ENCODE results near the gene PLG. TPM values are rescaled to one million over a fixed set of nuclear protein-coding genes. Genes with fewer than 3 reads are reported as not detected.
"Not testable (repeated sequence)": the region's sequence is repeated elsewhere in the genome, so short reads cannot be mapped to it uniquely, and the experiment has no call there.

The PLG gene
- total and polyA plus RNA-seq, 2 donors, result 0.07 to 0.14 TPM

DNA sequence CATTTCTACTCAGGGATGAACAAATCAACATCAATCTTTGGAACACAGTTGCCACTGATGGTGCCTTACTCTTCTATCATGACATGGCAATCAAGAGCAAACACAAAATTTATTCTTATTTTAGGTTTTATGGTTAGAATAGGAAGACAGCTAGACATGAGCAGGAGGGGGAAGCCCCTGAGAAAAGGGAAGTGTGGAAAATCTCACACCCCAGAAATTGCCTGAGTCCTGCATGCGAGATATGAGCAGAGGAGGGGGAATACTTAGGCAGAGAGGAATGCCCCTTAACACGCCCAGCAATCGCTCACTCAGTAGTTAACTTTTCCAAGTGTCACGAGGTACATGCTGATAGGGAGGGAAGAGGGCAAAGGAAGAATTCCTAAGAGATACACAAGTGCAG lies 79.3 kb downstream of the PLG start:
- H3K9me3 ChIP-seq (ENCODE audit: control insufficient read depth in 2 of 2, insufficient read depth in 1 of 2, low read length in 1 of 2), result no peaks in the 10 kb centered on the region
- H3K27me3 ChIP-seq (ENCODE audit: control insufficient read depth in 2 of 2, insufficient read depth in 1 of 2, low read length in 1 of 2), result no peaks in the 10 kb centered on the region
- no peaks in the 10 kb centered on the region for H3K36me3 ChIP-seq (ENCODE audit: control insufficient read depth in 2 of 2, insufficient read depth in 2 of 2, low read length in 1 of 2)
- no peaks in the 10 kb centered on the region for H3K4me1 ChIP-seq (ENCODE audit: control insufficient read depth in 2 of 2, insufficient read depth in 2 of 2, low read length in 2 of 2)
- WGBS, result 85% methylated on average over 4 of the region's 4 CpGs
- DNase-seq (ENCODE audit: low read depth in 6 of 9, low spot score in 9 of 9), result no peak
- no peak overlapping the region for H3K27ac ChIP-seq (ENCODE audit: low read depth in 1 of 2, low read length in 1 of 2)
- H3K4me3 ChIP-seq (ENCODE audit: low read length in 2 of 2), result no peak overlapping the region

DNA sequence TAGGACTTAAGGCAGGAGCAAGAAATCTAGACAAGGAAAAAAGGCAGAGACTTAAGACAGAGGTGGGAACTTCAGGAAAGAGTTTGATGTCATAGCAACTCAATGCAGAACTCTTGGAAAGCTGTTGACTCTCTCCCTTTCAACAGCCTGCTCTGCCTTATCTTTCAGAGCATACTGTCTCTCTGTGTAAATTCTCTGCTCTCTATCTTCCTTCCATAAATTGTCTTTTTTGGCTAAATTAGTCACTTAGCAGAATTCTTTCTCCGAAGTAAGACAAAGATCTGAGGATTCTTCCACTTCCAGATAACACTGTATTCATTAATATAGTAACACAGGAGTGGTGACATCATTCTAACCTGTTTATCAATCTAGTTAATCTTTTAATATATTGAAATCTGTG lies 80.2 kb downstream of the PLG start:
- no peaks in the 10 kb centered on the region for H3K9me3 ChIP-seq (ENCODE audit: control insufficient read depth in 2 of 2, insufficient read depth in 1 of 2, low read length in 1 of 2)
- no peaks in the 10 kb centered on the region for H3K36me3 ChIP-seq (ENCODE audit: control insufficient read depth in 2 of 2, insufficient read depth in 2 of 2, low read length in 1 of 2)
- H3K4me1 ChIP-seq (ENCODE audit: control insufficient read depth in 2 of 2, insufficient read depth in 2 of 2, low read length in 2 of 2), result no peaks in the 10 kb centered on the region
- H3K27me3 ChIP-seq (ENCODE audit: control insufficient read depth in 2 of 2, insufficient read depth in 1 of 2, low read length in 1 of 2), result no peaks in the 10 kb centered on the region
- DNase-seq (ENCODE audit: low read depth in 6 of 9, low spot score in 9 of 9), result no peak
- WGBS, result 80% methylated on average over 1 of the region's 1 CpG
- no peak overlapping the region for H3K27ac ChIP-seq (ENCODE audit: low read depth in 1 of 2, low read length in 1 of 2)
- no peak overlapping the region for H3K4me3 ChIP-seq (ENCODE audit: low read length in 2 of 2)

DNA sequence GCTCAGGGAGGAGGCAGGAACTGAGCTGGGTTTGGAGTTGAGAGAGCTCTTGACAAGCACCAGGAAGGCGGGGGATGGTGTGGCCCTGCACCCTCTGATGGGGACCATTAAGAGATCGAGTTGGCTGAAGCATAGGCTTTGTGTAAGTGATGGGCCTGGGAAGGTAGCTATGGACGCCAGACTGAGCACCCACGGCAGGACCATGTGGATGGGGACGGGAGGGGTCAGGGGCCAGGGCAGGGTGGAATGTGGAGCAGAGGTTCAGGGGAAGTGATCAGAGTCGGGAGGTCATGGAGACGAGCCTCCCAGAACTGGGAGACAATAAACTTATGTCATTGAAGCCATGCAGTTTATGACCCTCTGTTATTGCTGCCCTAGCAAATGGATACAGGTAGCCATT lies 81.7 kb downstream of the PLG start:
- Histone ChIP-seq H3K36me3 (ENCODE audit: control insufficient read depth in 2 of 2, insufficient read depth in 2 of 2, low read length in 1 of 2) (no peaks in the 10 kb centered on the region), H3K27me3 (ENCODE audit: control insufficient read depth in 2 of 2, insufficient read depth in 1 of 2, low read length in 1 of 2) (no peaks in the 10 kb centered on the region), H3K4me1 (ENCODE audit: control insufficient read depth in 2 of 2, insufficient read depth in 2 of 2, low read length in 2 of 2) (no peaks in the 10 kb centered on the region), H3K27ac (ENCODE audit: low read depth in 1 of 2, low read length in 1 of 2) (no peak overlapping the region), H3K4me3 (ENCODE audit: low read length in 2 of 2) (no peak overlapping the region), H3K9me3 (ENCODE audit: control insufficient read depth in 2 of 2, insufficient read depth in 1 of 2, low read length in 1 of 2) (no peaks in the 10 kb centered on the region)
- 71% methylated on average over 7 of the region's 7 CpGs for WGBS
- DNase-seq (ENCODE audit: low read depth in 6 of 9, low spot score in 9 of 9), result no peak

DNA sequence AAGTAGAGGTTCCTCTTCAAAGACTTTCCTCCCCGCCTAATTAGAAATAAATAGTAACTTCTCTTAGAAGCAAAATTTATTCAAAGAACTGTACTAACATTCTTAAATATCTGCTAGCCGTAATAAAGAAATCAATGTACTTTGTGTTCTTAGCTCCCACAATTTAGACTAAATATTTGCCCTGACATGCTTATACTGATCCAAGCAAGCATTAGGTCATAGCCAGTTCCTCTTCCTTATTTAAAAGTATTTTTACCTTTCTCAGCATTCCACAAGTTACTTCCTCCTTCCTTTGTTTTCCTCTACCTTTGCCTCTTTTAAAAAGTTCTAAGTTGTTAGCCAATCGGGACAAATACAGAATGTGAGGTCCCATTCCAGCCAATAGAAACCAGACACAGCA lies 86.1 kb downstream of the PLG start:
- not testable (repeated sequence) for DNase-seq (ENCODE audit: low read depth in 6 of 9, low spot score in 9 of 9); H3K27ac ChIP-seq (ENCODE audit: low read depth in 1 of 2, low read length in 1 of 2); H3K9me3 ChIP-seq (ENCODE audit: control insufficient read depth in 2 of 2, insufficient read depth in 1 of 2, low read length in 1 of 2)

GRCh38 chr6:160788806-160789205 lies 86.8 kb downstream of the PLG start:
- WGBS, result 76% methylated on average over 4 of the region's 4 CpGs
- Histone ChIP-seq H3K36me3 (ENCODE audit: control insufficient read depth in 2 of 2, insufficient read depth in 2 of 2, low read length in 1 of 2) (no peaks in the 10 kb centered on the region), H3K9me3 (ENCODE audit: control insufficient read depth in 2 of 2, insufficient read depth in 1 of 2, low read length in 1 of 2) (no peaks in the 10 kb centered on the region), H3K4me1 (ENCODE audit: control insufficient read depth in 2 of 2, insufficient read depth in 2 of 2, low read length in 2 of 2) (no peaks in the 10 kb centered on the region), H3K27me3 (ENCODE audit: control insufficient read depth in 2 of 2, insufficient read depth in 1 of 2, low read length in 1 of 2) (no peaks in the 10 kb centered on the region), H3K27ac (ENCODE audit: low read depth in 1 of 2, low read length in 1 of 2) (no peak overlapping the region), H3K4me3 (ENCODE audit: low read length in 2 of 2) (no peak overlapping the region)
- no peak for DNase-seq (ENCODE audit: low read depth in 6 of 9, low spot score in 9 of 9)

More for the DNA sequence above, 86.1 kb downstream of the PLG start:
- 89% methylated on average over 3 of the region's 3 CpGs for WGBS
- H3K27me3 ChIP-seq (ENCODE audit: control insufficient read depth in 2 of 2, insufficient read depth in 1 of 2, low read length in 1 of 2); H3K4me3 ChIP-seq (ENCODE audit: low read length in 2 of 2); H3K4me1 ChIP-seq (ENCODE audit: control insufficient read depth in 2 of 2, insufficient read depth in 2 of 2, low read length in 2 of 2); H3K36me3 ChIP-seq (ENCODE audit: control insufficient read depth in 2 of 2, insufficient read depth in 2 of 2, low read length in 1 of 2): not testable (repeated sequence)

DNA sequence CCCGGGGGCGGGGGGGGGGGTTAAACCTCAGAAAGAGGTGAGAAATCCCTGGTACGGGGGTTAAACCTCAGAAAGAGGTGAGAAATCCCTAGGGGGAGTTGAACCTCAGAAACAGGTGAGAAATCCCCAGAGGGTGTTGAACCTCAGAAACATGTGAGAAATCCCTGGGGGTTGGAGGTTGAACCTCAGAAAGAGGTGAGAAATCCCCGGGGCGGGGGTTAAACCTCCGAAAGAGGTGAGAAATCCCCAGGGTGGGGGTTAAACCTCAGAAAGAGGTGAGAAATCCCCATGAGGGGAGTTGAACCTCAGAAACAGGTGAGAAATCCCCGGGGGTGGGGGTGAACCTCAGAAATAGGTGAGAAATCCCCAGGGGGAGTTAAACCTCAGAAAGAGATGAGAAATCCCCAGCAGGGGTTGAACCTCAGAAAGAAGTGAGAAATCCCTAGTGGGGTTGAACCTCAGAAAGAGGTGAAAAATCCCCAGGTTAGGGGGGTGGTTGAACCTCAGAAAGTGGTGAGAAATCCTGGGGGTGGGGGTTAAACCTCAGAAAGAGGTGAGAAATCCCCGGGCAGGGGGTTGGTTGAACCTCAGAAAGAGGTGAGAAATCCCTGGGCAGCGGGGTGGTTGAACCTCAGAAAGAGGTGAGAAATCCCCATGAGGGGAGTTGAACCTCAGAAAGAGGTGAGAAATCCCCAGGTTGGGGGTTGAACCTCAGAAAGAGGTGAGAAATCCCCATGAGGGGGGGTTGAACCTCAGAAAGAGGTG lies 87.4 kb downstream of the PLG start:
- 76% methylated on average over 9 of the region's 9 CpGs for WGBS
- DNase-seq (ENCODE audit: low read depth in 6 of 9, low spot score in 9 of 9), result no peak
- no peaks in the 10 kb centered on the region for H3K4me1 ChIP-seq (ENCODE audit: control insufficient read depth in 2 of 2, insufficient read depth in 2 of 2, low read length in 2 of 2)

GRCh38 chr6:160790028-160790792 lies 88.2 kb downstream of the PLG start:
- H3K4me3 ChIP-seq (ENCODE audit: low read length in 2 of 2), result no peak overlapping the region
- no peak for DNase-seq (ENCODE audit: low read depth in 6 of 9, low spot score in 9 of 9)
- no peak overlapping the region for H3K27ac ChIP-seq (ENCODE audit: low read depth in 1 of 2, low read length in 1 of 2)
- H3K36me3 ChIP-seq (ENCODE audit: control insufficient read depth in 2 of 2, insufficient read depth in 2 of 2, low read length in 1 of 2), result no peaks in the 10 kb centered on the region
- no peaks in the 10 kb centered on the region for H3K27me3 ChIP-seq (ENCODE audit: control insufficient read depth in 2 of 2, insufficient read depth in 1 of 2, low read length in 1 of 2)
- WGBS, result 53% methylated on average over 7 of the region's 7 CpGs
- no peaks in the 10 kb centered on the region for H3K4me1 ChIP-seq (ENCODE audit: control insufficient read depth in 2 of 2, insufficient read depth in 2 of 2, low read length in 2 of 2)
- no peaks in the 10 kb centered on the region for H3K9me3 ChIP-seq (ENCODE audit: control insufficient read depth in 2 of 2, insufficient read depth in 1 of 2, low read length in 1 of 2)

More for the DNA sequence above, 87.4 kb downstream of the PLG start:
- Histone ChIP-seq H3K9me3 (ENCODE audit: control insufficient read depth in 2 of 2, insufficient read depth in 1 of 2, low read length in 1 of 2) (no peaks in the 10 kb centered on the region), H3K36me3 (ENCODE audit: control insufficient read depth in 2 of 2, insufficient read depth in 2 of 2, low read length in 1 of 2) (no peaks in the 10 kb centered on the region), H3K27ac (ENCODE audit: low read depth in 1 of 2, low read length in 1 of 2) (no peak overlapping the region), H3K27me3 (ENCODE audit: control insufficient read depth in 2 of 2, insufficient read depth in 1 of 2, low read length in 1 of 2) (no peaks in the 10 kb centered on the region), H3K4me3 (ENCODE audit: low read length in 2 of 2) (no peak overlapping the region)

DNA sequence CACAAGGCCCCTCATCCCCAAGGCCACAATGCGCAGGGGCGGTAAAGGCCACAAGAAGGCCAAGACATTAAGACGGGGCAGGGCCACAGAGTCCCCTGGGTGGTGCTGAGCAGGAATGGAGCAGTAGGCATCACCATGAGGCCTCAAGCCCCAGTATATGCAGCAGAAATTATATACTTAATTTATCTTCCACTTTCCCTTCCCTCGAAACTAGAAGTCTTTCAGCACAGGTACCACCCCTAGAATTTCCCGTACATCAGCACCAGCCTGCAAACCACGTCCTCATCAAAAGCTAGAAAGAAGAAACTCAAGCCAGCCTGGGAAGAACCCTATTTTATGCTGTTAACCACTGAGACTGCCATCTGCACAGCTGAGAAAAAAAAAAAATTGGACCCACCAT lies 89.4 kb downstream of the PLG start:
- Histone ChIP-seq H3K36me3 (ENCODE audit: control insufficient read depth in 2 of 2, insufficient read depth in 2 of 2, low read length in 1 of 2) (no peaks in the 10 kb centered on the region), H3K4me1 (ENCODE audit: control insufficient read depth in 2 of 2, insufficient read depth in 2 of 2, low read length in 2 of 2) (no peaks in the 10 kb centered on the region), H3K4me3 (ENCODE audit: low read length in 2 of 2) (no peak overlapping the region), H3K9me3 (ENCODE audit: control insufficient read depth in 2 of 2, insufficient read depth in 1 of 2, low read length in 1 of 2) (no peaks in the 10 kb centered on the region), H3K27ac (ENCODE audit: low read depth in 1 of 2, low read length in 1 of 2) (no peak overlapping the region), H3K27me3 (ENCODE audit: control insufficient read depth in 2 of 2, insufficient read depth in 1 of 2, low read length in 1 of 2) (no peaks in the 10 kb centered on the region)
- no peak for DNase-seq (ENCODE audit: low read depth in 6 of 9, low spot score in 9 of 9)
- WGBS, result 93% methylated on average over 6 of the region's 6 CpGs

GRCh38 chr6:160791981-160792418 lies 90.0 kb downstream of the PLG start:
- H3K9me3 ChIP-seq (ENCODE audit: control insufficient read depth in 2 of 2, insufficient read depth in 1 of 2, low read length in 1 of 2), result no peaks in the 10 kb centered on the region
- H3K27ac ChIP-seq (ENCODE audit: low read depth in 1 of 2, low read length in 1 of 2), result no peak overlapping the region
- 87% methylated on average over 3 of the region's 3 CpGs for WGBS
- no peaks in the 10 kb centered on the region for H3K27me3 ChIP-seq (ENCODE audit: control insufficient read depth in 2 of 2, insufficient read depth in 1 of 2, low read length in 1 of 2)
- no peak for DNase-seq (ENCODE audit: low read depth in 6 of 9, low spot score in 9 of 9)
- no peaks in the 10 kb centered on the region for H3K36me3 ChIP-seq (ENCODE audit: control insufficient read depth in 2 of 2, insufficient read depth in 2 of 2, low read length in 1 of 2)
- H3K4me1 ChIP-seq (ENCODE audit: control insufficient read depth in 2 of 2, insufficient read depth in 2 of 2, low read length in 2 of 2), result no peaks in the 10 kb centered on the region
- no peak overlapping the region for H3K4me3 ChIP-seq (ENCODE audit: low read length in 2 of 2)

Measured in thymus (tissue), 11 donors.